Renal cortical epithelial cell (primary cell): ENCODE data around the gene ACSF3. TPM values are rescaled to one million over a fixed set of nuclear protein-coding genes. Genes with fewer than 3 reads are reported as not detected.

Source experiments
- DNase-seq: peaks from one replicate; pipeline ENCODE4 v3.0.0-alpha.2; 2011; ENCODE audit warnings: low read depth
- total RNA-seq: library from RNA; depleted of rRNA; stranded (reverse); fragments of >200 nt; gene quantifications from 2 replicates; pipeline ENCODE4 v1.2.3, GENCODE V29; 2014

The ACSF3 gene
- total RNA-seq, 1 donor from 2014 or later: 29.8 TPM

GRCh38 chr16:89144681-89145080 lies 51.0 kb downstream of the ACSF3 start:
- DNase-seq: no peak

- no peak for DNase-seq
Measured at GRCh38 chr16:89145406-89146161, 51.9 kb downstream of the ACSF3 start.

DNA sequence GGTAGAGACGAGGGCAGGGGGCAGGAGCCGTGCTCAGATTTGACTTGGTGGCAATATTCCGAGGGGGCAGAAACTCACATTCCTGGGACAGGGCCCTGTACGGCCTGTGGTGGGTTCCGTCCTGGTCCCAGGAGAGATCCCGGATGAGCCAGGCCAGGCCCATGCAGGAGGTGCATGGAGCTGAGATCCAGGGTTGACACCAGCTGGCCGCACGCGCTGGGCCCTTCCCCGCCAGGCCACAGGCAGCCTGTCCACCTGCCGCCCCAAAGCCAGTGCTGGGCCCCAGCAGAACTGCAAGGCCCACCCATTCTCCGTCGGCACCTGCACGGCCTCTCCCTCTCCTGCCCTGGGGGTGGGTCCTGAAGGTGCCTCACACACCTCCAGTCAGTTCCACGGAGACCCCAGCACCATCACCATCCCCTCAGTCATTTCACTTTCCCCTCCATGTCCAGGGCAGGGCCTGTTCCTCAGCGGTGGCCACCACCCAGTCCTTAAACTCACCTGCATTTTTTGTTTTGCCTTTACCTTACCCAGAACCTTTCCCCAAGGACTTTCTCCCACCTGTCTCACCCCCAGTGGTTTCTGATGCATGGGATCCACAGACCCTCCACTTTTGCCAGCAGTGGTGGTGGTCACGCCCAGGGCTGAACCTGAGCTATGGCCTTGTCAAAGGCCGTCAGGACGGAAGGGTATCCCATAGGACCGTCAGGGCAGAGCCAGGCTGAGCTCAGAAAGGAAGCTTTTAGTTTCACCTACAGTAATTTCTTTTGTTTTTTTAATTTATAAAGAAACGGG lies 52.8 kb downstream of the ACSF3 start:
- no peak for DNase-seq

DNA sequence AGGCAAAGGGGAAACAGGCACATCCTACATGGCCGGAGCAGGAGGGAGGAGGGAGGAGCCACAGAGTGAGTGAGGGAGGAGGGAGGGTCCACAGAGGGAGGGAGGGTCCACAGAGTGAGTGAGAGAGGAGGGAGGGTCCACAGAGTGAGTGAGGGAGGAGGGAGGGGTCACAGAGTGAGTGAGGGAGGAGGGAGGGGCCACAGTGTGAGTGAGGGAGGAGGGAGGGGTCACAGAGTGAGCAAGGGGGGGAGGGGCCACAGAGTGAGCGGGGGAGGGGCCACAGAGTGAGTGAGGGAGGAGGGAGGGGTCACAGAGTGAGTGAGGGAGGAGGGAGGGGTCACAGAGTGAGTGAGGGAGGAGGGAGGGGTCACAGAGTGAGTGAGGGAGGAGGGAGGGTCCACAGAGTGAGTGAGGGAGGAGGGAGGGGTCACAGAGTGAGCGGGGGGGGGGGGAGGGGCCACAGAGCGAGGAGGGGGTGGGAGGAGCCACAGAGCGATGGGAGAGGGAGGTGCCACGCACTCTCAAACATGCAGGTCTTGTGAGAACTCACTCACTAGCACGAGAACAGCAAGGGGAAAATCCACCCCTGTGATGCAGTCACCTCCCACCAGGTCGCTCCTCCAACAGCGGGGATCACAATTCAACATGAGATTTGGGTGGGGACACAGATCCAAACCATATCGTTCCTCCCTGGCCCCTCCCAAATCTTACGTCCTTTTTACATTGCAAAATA lies 53.6 kb downstream of the ACSF3 start:
- DNase-seq: no peak

GRCh38 chr16:89149386-89149785 lies 55.7 kb downstream of the ACSF3 start:
- no peak for DNase-seq

- no peak for DNase-seq
Measured at GRCh38 chr16:89150090-89150835, 56.6 kb downstream of the ACSF3 start.

GRCh38 chr16:89150981-89151380 lies 57.3 kb downstream of the ACSF3 start:
- no peak for DNase-seq

- DNase-seq: no peak
Measured at GRCh38 chr16:89152831-89153700, 59.4 kb downstream of the ACSF3 start.

- DNase-seq: no peak
Measured at GRCh38 chr16:89153848-89154271, 60.2 kb downstream of the ACSF3 start.

- DNase-seq: no peak
Measured at GRCh38 chr16:89154390-89155183, 60.9 kb downstream of the ACSF3 start.

- peak; percentile 40 for DNase-seq
Measured at GRCh38 chr16:89155184-89155679, 61.6 kb downstream of the ACSF3 start.

DNA sequence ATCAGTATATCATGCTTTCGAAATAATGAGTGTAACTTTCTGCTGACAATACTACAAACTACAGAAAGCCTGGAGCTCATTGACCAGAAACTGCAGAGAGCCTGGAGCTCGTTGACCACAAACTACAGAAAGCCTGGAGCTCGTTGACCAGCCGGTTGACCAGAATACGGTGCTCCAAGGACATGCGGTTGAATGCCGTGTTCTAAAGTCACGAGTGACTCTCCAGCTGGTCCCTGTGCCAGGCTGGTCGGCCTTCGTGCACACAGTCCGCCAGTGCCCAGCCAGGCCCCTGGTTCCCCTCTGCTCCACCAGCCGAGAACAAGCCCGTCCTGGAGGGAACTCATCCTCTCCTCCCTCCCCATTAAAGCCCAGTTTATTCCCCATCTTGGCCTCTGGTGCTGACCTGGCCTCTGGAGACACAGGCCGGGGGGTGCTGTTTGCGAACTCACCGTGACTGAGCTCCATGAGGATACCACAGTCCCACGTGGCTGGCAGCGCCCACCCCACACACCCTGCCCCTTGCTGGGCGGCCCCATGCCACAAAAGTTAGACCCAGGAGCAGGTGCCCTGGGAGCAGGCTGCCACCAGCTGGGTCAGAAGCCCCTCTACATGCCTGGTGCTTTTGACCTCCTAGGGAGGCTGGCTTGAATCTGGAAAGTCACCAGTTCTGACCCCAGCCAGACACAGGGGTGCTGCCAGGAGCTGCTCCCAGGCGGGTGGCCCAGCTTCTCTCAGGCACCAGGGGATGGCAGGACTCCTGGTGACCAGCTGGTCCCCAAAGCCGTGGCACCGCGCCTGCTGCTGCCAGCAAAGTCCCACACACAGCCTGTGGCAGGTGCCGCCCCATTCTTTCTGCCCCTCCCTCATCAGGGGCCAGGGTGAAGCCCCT lies 62.4 kb downstream of the ACSF3 start:
- DNase-seq: no peak

GRCh38 chr16:89156740-89157645 lies 63.3 kb downstream of the ACSF3 start:
- DNase-seq: no peak

DNA sequence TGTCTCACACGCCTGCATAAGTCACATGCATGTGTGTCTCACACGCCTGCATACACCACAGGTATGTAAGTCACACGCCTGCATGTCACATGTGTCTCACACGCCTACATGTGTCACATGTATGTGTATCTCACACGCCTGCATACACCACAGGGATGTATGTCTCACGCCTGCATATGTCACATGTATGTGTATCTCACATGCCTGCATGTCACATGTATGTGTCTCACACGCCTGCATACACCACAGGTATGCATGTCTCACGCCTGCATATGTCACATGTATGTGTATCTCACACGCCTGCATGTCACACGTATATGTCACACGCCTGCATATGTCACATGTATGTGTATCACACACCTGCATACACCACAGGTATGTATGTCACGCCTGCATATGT lies 64.1 kb downstream of the ACSF3 start:
- no peak for DNase-seq

DNA sequence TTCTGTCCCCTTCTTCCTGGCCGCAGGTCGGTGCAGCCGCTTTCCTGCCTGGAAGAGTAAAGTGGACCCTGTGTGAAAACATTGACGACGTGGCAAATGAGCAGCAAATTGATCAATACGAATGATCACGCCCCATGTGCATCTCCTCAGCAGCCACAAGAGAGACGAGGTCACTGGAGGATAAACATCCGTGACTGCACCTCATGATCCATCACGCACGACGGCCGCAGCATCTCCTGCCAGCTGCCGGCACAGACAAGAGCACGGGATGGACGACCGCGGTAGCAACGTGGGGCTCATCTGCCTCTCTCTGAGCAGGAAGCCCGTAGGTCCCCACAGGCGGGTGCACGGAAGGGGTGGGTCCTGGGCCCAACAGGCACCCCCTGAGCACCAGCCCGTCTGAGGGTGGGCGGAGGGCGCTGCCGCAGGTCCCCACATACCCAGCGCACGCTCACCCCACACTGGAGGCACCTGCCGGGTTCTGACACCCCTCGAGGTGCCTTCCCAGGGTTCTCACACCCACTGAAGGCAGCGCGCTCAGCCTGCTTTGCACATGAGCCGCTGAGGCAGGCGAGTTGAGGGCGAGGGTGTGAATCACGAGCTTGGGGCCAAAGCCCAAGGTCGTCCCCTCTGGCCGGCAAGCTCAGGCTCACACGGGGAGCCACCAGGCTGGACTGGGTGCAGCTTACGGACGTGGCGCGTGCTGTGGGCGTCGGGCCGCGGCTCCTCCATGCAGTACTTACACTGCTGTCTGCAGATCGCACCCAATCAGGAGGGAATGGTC lies 65.6 kb downstream of the ACSF3 start:
- no peak for DNase-seq

DNA sequence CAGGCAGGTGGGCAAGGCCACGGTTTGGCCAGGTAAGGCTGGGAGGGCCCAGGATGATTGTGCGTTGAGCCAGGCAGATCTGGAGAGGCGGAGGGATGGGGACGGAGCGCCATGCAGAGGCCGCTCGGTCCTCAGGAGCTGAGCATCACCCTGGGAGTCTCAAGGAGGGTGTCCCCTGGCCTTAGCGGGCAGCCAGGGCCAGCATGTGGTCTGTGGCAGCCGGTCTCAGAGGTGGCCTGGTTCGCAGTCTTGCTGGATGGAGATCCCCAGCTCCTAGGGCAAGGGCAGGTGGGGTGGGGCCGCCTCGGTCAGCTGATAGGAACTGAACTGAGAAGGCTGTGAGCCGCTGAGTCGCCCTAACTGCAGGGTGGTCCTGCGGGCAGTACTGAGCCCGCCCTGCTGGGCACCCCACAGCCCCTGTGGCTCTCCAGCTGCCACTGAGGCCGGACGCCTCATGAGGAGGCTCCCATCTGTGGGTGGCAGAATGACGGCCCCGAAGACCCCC lies 66.2 kb downstream of the ACSF3 start:
- DNase-seq: no peak
